ENCODE results near the gene ATP1A1.

The ATP1A1 gene

GRCh38 chr1:116391185-116391584 lies 18.1 kb downstream of the ATP1A1 start:
- DNase-seq (ENCODE audit: low read depth): no peak

DNA sequence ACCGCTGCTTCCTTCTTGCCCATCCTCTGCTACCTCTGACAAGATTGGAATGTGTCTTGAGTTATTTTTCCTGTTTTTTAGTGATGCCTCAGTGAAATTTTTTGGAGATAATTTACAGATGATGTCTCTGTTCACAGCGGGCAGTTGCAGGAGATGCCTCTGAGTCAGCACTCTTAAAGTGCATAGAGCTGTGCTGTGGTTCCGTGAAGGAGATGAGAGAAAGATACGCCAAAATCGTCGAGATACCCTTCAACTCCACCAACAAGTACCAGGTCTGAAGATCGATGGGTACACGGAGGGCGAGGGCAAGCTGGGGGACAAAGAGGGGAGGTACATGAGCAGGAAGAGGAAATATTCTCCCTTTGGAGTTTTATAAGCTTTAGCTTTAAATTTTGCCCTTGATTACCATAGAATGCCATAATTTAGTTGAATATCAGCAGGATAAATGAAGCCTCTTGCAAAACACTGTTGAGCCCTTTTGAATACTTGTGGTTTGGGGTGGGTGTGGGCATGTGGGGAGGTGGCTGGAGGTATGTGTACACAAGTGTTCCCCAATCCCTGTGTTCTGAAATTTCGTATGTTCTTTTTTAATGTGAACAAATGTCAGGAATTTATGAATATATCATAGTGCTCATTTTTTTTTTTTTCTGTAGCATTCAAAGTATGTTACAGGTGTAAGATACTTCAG lies 19.8 kb downstream of the ATP1A1 start:
- DNase-seq (ENCODE audit: low read depth): no peak

DNA sequence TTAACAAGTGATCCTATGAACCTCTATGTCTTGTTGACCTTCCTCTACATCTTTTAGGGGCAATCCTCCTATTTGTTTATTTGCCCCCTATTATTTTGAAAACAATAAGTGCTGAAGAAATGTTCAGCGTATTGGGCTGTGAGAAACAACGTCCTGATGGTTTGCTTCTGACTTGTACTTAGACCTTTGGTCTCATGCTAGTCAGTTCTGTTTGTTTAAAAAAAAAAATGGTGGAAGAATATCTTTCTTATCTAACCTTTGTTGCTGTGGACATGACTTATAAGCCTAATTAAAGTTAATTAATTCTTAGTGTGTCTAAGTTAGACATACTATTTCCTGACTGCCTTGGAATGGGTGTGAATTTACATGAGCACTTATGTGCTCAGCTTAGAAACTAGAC lies 20.7 kb downstream of the ATP1A1 start:
- DNase-seq (ENCODE audit: low read depth): no peak

DNA sequence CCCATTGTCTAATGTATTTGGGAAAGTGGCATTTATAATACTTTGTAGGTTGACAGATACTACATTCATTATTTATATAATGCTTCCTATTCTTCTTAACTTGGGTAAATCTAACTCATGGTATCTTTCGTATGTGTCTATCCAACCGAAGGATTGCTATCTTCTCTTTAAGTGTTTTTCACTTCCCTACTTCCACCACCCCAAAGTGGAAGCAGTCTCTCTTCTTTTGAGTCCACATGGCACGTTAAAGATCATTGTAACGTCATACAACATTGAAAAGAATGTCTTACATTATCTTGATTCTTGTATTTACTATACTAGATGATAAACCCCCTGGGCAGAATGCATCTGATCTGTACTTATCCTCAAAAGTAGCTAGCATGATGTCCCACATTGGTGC lies 21.2 kb downstream of the ATP1A1 start:
- no peak for DNase-seq (ENCODE audit: low read depth)

DNA sequence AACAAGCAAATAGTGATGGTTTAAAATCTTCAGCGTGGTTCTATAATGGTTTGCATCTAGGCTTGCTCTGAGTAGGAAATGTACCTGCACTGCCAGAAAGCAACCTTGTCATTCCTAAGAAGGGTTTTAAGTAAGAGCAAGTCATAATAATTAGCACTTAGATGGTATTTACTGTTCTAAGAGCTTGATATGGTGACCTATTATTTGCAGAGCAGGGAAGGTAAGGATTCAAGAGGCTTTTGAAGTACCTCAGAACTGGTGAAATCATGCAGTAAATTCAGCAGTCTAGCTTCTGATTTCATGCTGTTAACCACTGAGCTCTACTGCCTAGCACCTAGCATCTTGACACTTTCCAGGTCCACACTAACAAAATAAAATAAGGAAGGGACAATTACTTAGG lies 23.7 kb downstream of the ATP1A1 start:
- no peak for DNase-seq (ENCODE audit: low read depth)

DNA sequence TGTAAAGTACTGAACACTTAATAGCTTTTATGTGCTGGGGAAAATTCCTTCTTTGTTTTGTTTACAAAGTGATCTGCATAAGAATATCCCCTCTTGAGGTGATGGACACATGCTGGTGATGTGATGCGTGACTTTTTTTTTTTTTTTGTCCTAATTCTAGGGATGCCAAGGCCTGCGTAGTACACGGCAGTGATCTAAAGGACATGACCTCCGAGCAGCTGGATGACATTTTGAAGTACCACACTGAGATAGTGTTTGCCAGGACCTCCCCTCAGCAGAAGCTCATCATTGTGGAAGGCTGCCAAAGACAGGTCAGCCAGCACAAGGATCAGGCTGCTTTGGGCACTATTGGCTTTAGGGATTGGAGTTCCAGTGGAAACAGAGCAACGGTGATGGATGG lies 24.7 kb downstream of the ATP1A1 start:
- no peak for DNase-seq (ENCODE audit: low read depth)

GRCh38 chr1:116400780-116401179 lies 27.7 kb downstream of the ATP1A1 start:
- no peak for DNase-seq (ENCODE audit: low read depth)

- no peak for DNase-seq (ENCODE audit: low read depth)
These were observed 28.7 kb downstream of the ATP1A1 start for GRCh38 chr1:116401646-116402176.

DNA sequence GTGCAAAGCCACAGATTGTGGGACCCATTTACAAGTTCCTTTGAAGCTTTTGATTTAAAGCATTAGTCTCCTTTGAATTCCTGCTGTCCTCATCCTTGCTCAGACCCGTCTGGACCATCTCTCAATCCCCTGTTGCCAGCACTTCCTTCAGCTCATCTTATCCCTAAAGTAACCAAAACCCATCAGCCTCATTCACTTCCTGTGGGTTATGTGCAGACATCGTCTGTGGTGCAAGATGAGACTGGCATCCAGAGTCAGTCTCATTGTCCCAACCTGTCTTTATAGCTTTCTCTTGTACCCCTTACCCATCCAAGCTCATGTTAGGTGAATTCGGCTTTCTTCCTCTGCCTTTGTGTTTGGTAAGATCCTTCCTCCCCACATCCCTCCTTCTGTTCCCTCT lies 29.3 kb downstream of the ATP1A1 start:
- DNase-seq (ENCODE audit: low read depth): no peak

DNA sequence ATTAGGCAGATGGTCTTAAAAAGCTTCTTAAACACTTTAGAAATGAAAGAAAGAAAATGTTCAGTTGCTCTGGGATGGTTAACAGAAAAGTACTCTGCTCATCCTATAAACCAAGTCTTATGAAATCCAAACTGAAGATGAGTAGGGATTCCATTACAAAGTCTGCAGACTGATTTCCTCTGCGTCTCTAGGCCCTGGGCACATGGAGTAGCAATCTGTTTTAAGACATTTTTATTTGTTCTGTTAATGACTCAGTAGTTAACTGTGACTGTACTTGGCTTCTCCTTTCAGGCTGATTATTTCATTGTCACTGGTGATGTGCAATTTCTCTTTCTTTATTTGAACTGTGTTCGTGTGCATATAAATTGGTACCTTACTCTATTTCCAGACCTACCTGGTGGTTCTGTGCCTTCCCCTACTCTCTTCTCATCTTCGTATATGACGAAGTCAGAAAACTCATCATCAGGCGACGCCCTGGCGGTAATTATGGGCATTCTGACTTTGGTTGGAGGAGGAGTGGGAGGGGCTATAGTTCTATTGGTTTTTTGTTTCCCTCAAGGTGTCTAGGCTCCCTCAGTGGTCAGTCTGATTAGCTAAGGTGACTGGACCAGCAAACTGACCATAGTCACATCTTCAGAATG lies 30.6 kb downstream of the ATP1A1 start:
- no peak for DNase-seq (ENCODE audit: low read depth)

- no peak for DNase-seq (ENCODE audit: low read depth)
These were observed 31.7 kb downstream of the ATP1A1 start for GRCh38 chr1:116404699-116405098.

- no peak for DNase-seq (ENCODE audit: low read depth)
These were observed 32.4 kb downstream of the ATP1A1 start for GRCh38 chr1:116405241-116406135.

- no peak for DNase-seq (ENCODE audit: low read depth)
These were observed 34.0 kb downstream of the ATP1A1 start for GRCh38 chr1:116407033-116407432.

DNA sequence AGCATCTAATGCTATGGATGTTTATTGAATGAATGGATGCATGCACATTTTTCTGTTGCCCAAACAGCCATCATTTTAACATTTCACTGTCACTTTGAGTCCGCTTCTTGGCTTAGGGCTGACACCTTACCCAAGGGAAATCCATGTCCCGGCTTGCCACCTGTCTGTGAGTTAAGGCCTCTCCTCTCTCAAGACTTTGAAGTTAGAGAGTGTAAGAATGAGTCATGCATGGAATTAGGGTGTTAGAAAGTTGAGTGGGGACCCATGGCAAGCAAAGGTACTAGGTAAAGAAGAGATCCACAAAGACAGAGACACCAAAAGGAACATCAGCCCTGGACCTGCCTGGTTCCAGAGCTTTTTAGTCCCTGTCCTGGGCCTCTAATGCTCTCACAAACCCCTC lies 35.1 kb downstream of the ATP1A1 start:
- no peak for DNase-seq (ENCODE audit: low read depth)

- DNase-seq (ENCODE audit: low read depth): no peak
These were observed 36.0 kb downstream of the ATP1A1 start for GRCh38 chr1:116408803-116409720.

DNA sequence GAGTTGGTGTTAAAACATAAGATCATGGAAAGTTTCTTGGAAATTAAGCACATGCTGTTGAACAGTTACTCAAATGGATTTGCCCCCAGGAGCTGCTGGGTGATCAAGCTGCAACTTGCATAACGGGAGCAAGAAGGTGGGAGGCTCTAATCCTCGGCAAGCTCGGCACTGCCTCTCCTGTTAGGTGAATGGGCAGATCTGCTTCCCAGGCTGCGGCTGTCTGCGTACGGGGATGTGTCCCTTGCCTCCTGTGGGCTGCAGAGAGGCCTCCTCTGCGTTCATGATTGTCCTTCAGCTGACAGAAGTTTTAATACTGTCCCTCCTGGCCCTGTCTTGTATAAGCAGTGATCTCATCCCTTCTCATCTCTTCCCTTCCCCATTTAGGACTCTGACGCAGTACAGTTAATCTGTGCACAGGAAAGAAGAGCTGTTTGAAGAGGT lies 36.7 kb downstream of the ATP1A1 start:
- DNase-seq (ENCODE audit: low read depth): no peak

GRCh38 chr1:116411784-116412479 lies 38.9 kb downstream of the ATP1A1 start:
- no peak for DNase-seq (ENCODE audit: low read depth)

DNA sequence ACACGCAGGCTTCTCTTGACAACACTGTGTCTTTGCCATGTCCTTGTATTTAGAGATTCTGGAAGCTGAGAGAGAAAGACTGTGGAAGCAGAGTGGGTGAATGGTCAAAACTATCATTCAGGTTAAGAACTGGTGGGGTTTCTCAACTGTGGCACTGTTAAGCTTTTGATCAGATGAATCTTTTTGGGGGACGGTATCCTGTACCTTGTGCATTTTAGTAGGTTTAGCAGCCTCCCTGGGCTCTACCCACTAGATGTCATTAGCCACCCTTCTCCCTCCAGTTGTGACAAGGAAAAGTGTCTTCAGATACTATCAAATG lies 39.4 kb downstream of the ATP1A1 start:
- no peak for DNase-seq (ENCODE audit: low read depth)

GRCh38 chr1:116412898-116413297 lies 39.9 kb downstream of the ATP1A1 start:
- no peak for DNase-seq (ENCODE audit: low read depth)

DNA sequence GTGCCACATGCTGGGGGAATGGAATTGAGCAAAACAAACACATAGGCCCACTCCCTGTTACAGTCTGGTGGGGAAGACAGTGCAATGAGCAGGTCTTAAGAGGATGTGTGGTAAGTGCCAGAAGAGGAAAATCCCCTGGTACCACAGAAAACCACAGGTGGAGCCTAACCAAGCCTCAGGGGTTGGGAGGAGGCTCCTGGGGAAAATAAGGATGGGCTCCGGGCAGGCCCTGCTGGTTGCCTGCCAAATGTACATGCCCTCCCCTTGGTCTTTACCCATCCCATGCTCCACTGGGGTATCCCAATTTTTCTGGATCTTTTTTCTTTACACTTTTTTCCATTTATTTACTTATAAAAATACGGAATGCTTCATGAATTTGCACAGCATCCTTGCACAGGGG lies 40.4 kb downstream of the ATP1A1 start:
- DNase-seq (ENCODE audit: low read depth): no peak

DNA sequence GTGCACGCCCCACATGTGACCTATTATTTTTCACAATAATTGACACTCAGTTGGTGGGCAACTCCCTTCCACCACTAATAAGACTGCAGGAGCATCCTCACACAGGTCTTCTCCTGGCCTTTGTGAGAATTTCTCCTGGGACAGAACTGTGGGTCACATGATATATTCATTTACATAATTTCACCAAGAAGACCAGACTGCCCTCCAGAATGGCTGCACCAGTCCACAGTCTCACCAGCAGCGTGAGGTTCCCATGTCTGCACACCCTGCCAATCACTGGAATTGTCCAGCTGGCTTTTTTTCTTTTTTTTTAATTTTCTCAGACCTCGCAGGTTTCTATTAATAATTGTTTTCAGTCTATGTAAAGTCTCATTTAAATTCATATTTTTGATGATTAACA lies 41.3 kb downstream of the ATP1A1 start:
- DNase-seq (ENCODE audit: low read depth): no peak

Measured in activated T-cell treated with anti-CD3 and anti-CD28 coated beads for 24 hours (primary cell).